HL-60 (cell line): ENCODE measurements around the gene FBXW5.

Experiments used
- DNase-seq, 2 experiments: peaks; one replicate each; pipeline ENCODE4 v3.0.0-alpha.2; 2010 to 2020; ENCODE audit warnings: low read depth in 1 of 2, low spot score in 1 of 2
- H3K27ac ChIP-seq: fragments of 250-450 bp; sonication (Bioruptor Pico); replicated peaks from 2 replicates; pipeline ENCODE4 v1.5.1; 2020; ENCODE audit warnings: mild to moderate bottlenecking, moderate library complexity
- H3K27me3 ChIP-seq: fragments of 250-450 bp; sonication (Bioruptor Pico); 2 replicates; pipeline ENCODE4 v1.5.1; 2021; ENCODE audit warnings: mild to moderate bottlenecking, moderate library complexity; ENCODE audit not compliant: insufficient read depth, poor library complexity, severe bottlenecking
- H3K4me3 ChIP-seq: replicated peaks from 2 replicates; pipeline ENCODE4 v1.5.1; 2011; ENCODE audit warnings: mild to moderate bottlenecking, control low read depth, low read length; ENCODE audit not compliant: insufficient read depth
- CTCF ChIP-seq: IDR thresholded peaks from one replicate; pipeline ENCODE4 v1.5.1; 2011; ENCODE audit warnings: low read length, control low read depth, inconsistent platforms; ENCODE audit not compliant: insufficient read depth
- GABPA ChIP-seq: IDR thresholded peaks from 2 replicates; pipeline ENCODE4 v1.6.1; 2012; ENCODE audit warnings: low read depth
- POLR2AphosphoS5 ChIP-seq: IDR thresholded peaks from 2 replicates; pipeline ENCODE4 v1.6.1; 2012; ENCODE audit warnings: low read depth
- REST ChIP-seq: IDR thresholded peaks from 2 replicates; pipeline ENCODE4 v1.6.1; 2012; ENCODE audit warnings: low read depth; ENCODE audit not compliant: insufficient replicate concordance
- SPI1 ChIP-seq: IDR thresholded peaks from 2 replicates; pipeline ENCODE4 v1.6.1; 2012; ENCODE audit warnings: low read depth, mild to moderate bottlenecking, borderline replicate concordance
- long read RNA-seq: library from polyadenylated mRNA; unstranded; transcript quantifications from one replicate; pipeline ENCODE4 v2.0.0, GENCODE V29; 2020

Gene FBXW5
- long read RNA-seq, transcript FBXW5-206 (8 exons, 2,392 nt) = minor isoform, 13 of 422 reads
- long read RNA-seq, transcript FBXW5-201 (9 exons, 2,274 nt) = major isoform, 272 of 422 reads
- long read RNA-seq, partial matches to known transcripts = 44 of 422 reads
- long read RNA-seq, other reads (novel, unspliced or antisense) = 89 of 422 reads

- Histone ChIP-seq H3K4me3 (peak within 1 kb of the TSS; percentile 93), H3K27ac (peak within 1 kb of the TSS; percentile 93), H3K27me3 (no peaks in the 10 kb centered on the region)
- TF ChIP-seq POLR2AphosphoS5 = no peak
- peak; percentile 81 for TF ChIP-seq CTCF
- peak; percentile 86 to 91 for DNase-seq
Measured at GRCh38 chr9:136944519-136945332, at the start of gene FBXW5, which contains the start of gene C8G. TSS of gene FBXW5 (minus strand) at chr9:136944738. CDS start at chr9:136944083, 655 bp downstream. TSS of gene C8G (plus strand) at chr9:136945243. CDS start at chr9:136945321, 78 bp downstream.

GRCh38 chr9:136992819-136993369 lies 48.4 kb upstream of the FBXW5 start:
- DNase-seq = no peak
- no peak for TF ChIP-seq SPI1
- TF ChIP-seq REST = peak; percentile 62
- TF ChIP-seq GABPA = no peak
- Histone ChIP-seq H3K4me3 (peak overlapping the region; percentile 57), H3K27ac (peak overlapping the region; percentile 96), H3K27me3 (no peaks in the 10 kb centered on the region)

- H3K27ac ChIP-seq = peak within 1 kb of the TSS; percentile 96
- peak; percentile 81 to 92 for DNase-seq
- H3K27me3 ChIP-seq = no peaks in the 10 kb centered on the region
- peak within 1 kb of the TSS; percentile 57 for H3K4me3 ChIP-seq
- TF ChIP-seq POLR2AphosphoS5 = peak; percentile 58; the same call in 1 of the 2 replicates
- TF ChIP-seq CTCF = no peak
- peak; percentile 29 for TF ChIP-seq REST
- no peak for TF ChIP-seq SPI1
- TF ChIP-seq GABPA = no peak
Measured at GRCh38 chr9:136991993-136992818, 47.7 kb upstream of the FBXW5 start, which contains the start of gene PAXX. TSS of gene PAXX (plus strand) at chr9:136992422. CDS start at chr9:136992444, 22 bp downstream.
